IMR-90 (cell line): ENCODE data around the gene TP53BP2. TPM values are rescaled to one million over a fixed set of nuclear protein-coding genes. Genes with fewer than 3 reads are reported as not detected.

Source experiments
- ATAC-seq: fragments of 200-7000 bp; cut with Tn5 transposase; 2 replicates; pipeline ENCODE4 v1.9.1; 2020; ENCODE audit warnings: low read depth, mild to moderate bottlenecking, moderate library complexity
- BruUV-seq: library from RNA; stranded (reverse); fragments of 400-500 nt; replicated peaks from 2 replicates; lab custom pipeline; 2021; lab: Mats Ljungman, UMichigan
- CTCF ChIA-PET: fragments of 300-600 bp; formaldehyde crosslinking; extraction: SDS; loops from one replicate; lab custom pipeline; 2021; ENCODE audit warnings: antibody characterized with exemption; lab: Yijun Ruan, JAX
- POLR2A ChIA-PET: fragments of 300-600 bp; sonication (Branson Sonifier 250); formaldehyde crosslinking; loops from one replicate; lab custom pipeline; 2022; ENCODE audit warnings: antibody characterized with exemption; ENCODE audit not compliant: unreplicated experiment; lab: Charles Lee
- DNase-seq: peaks from one replicate; pipeline ENCODE4 v3.0.0; 2013
- H2AFZ ChIP-seq: replicated peaks from 2 replicates; pipeline ENCODE3; 2013; ENCODE audit warnings: low read length, mild to moderate bottlenecking; ENCODE audit not compliant: poor library complexity
- H2AK5ac ChIP-seq: 2 replicates; pipeline ENCODE4 v1.6.1; 2013; ENCODE audit warnings: low read depth, low read length, inconsistent platforms
- H2AK9ac ChIP-seq: replicated peaks from 2 replicates; pipeline ENCODE3; 2013; ENCODE audit warnings: mild to moderate bottlenecking, low read depth, low read length, moderate library complexity; ENCODE audit not compliant: poor library complexity
- H2BK120ac ChIP-seq: 2 replicates; pipeline ENCODE4 v1.6.1; 2013; ENCODE audit warnings: low read depth, low read length, inconsistent platforms
- H2BK15ac ChIP-seq: 3 replicates; pipeline ENCODE4 v1.6.1; 2013; ENCODE audit warnings: low read depth, low read length, inconsistent platforms
- H2BK20ac ChIP-seq: 2 replicates; pipeline ENCODE4 v1.6.1; 2013; ENCODE audit warnings: low read depth, mild to moderate bottlenecking, inconsistent platforms, low read length, moderate library complexity
- H2BK5ac ChIP-seq: 2 replicates; pipeline ENCODE4 v1.6.1; 2013; ENCODE audit warnings: mild to moderate bottlenecking, low read depth, low read length, inconsistent platforms; ENCODE audit not compliant: poor library complexity, severe bottlenecking
- H3K14ac ChIP-seq: replicated peaks from 2 replicates; pipeline ENCODE4 v1.6.1; 2013; ENCODE audit warnings: low read depth, low read length, inconsistent platforms
- H3K18ac ChIP-seq: 2 replicates; pipeline ENCODE4 v1.6.1; 2013; ENCODE audit warnings: low read depth, low read length, control low read depth
- H3K23ac ChIP-seq: 2 replicates; pipeline ENCODE4 v1.6.1; 2013; ENCODE audit warnings: low read depth, low read length, inconsistent platforms
- H3K27ac ChIP-seq: 2 replicates; pipeline ENCODE4 v1.5.1; 2013; ENCODE audit warnings: mild to moderate bottlenecking, control low read depth, low read length; ENCODE audit not compliant: insufficient read depth
- H3K27me3 ChIP-seq: 2 replicates; pipeline ENCODE4 v1.6.1; 2013; ENCODE audit warnings: low read length; ENCODE audit not compliant: control insufficient read depth, insufficient read depth
- H3K36me3 ChIP-seq: 2 replicates; pipeline ENCODE4 v1.6.1; 2013; ENCODE audit warnings: low read length, mixed read lengths; ENCODE audit not compliant: control insufficient read depth, insufficient read depth
- H3K4ac ChIP-seq: 2 replicates; pipeline ENCODE4 v1.6.1; 2013; ENCODE audit warnings: low read depth, low read length, inconsistent platforms
- H3K4me1 ChIP-seq: 2 replicates; pipeline ENCODE4 v1.6.1; 2013; ENCODE audit warnings: low read length, mixed read lengths; ENCODE audit not compliant: control insufficient read depth, insufficient read depth
- H3K4me2 ChIP-seq: 2 replicates; pipeline ENCODE4 v1.6.1; 2013; ENCODE audit warnings: low read depth, mild to moderate bottlenecking, control low read depth, low read length, moderate library complexity
- H3K4me3 ChIP-seq: 2 replicates; pipeline ENCODE4 v1.5.1; 2013; ENCODE audit warnings: low read depth, mild to moderate bottlenecking, control low read depth, low read length, moderate library complexity; ENCODE audit not compliant: insufficient read depth
- H3K56ac ChIP-seq: 2 replicates; pipeline ENCODE4 v1.6.1; 2013; ENCODE audit warnings: low read length, inconsistent platforms; ENCODE audit not compliant: insufficient read depth; ENCODE audit errors: extremely low read depth
- H3K79me1 ChIP-seq, 2 experiments: 2 replicates each; pipeline ENCODE4 v1.6.1; 2013; ENCODE audit warnings: low read length in 2 of 2, inconsistent platforms in 1 of 2, low read depth in 1 of 2
- H3K9ac ChIP-seq: 2 replicates; pipeline ENCODE4 v1.6.1; 2013; ENCODE audit warnings: low read depth, low read length, control low read depth
- H3K9me1 ChIP-seq: 2 replicates; pipeline ENCODE4 v1.6.1; 2013; ENCODE audit warnings: low read length, inconsistent platforms; ENCODE audit not compliant: insufficient read depth
- H3K9me3 ChIP-seq: 2 replicates; pipeline ENCODE4 v1.6.1; 2013; ENCODE audit warnings: low read length; ENCODE audit not compliant: control insufficient read depth, insufficient read depth
- H4K20me1 ChIP-seq: 2 replicates; pipeline ENCODE4 v1.6.1; 2013; ENCODE audit warnings: low read length, inconsistent platforms; ENCODE audit not compliant: insufficient read depth
- H4K5ac ChIP-seq: 2 replicates; pipeline ENCODE4 v1.6.1; 2013; ENCODE audit warnings: mild to moderate bottlenecking, low read depth, low read length, control low read depth
- H4K8ac ChIP-seq, 2 experiments: 2 replicates each; pipeline ENCODE4 v1.6.1; 2013; ENCODE audit warnings: low read depth in 2 of 2, low read length in 2 of 2, control low read depth in 1 of 2, inconsistent platforms in 1 of 2
- H4K91ac ChIP-seq: 2 replicates; pipeline ENCODE4 v1.6.1; 2013; ENCODE audit warnings: low read depth, low read length, inconsistent platforms; ENCODE audit not compliant: insufficient read depth
- CEBPB ChIP-seq: IDR thresholded peaks from 2 replicates; pipeline ENCODE4 v1.6.1; 2012; ENCODE audit warnings: low read depth, low read length, improper control_type of control experiment
- CHD1 ChIP-seq: IDR thresholded peaks from 2 replicates; pipeline ENCODE4 v1.6.1; 2012; ENCODE audit warnings: low read depth, low read length, improper control_type of control experiment
- FOS ChIP-seq: fragments of 150-350 bp; IDR thresholded peaks from 2 replicates; pipeline ENCODE4 v1.6.1; 2016; ENCODE audit warnings: low read depth, low read length
- MAFK ChIP-seq: IDR thresholded peaks from 2 replicates; pipeline ENCODE4 v1.6.1; 2012; ENCODE audit warnings: low read depth, low read length, improper control_type of control experiment
- MAZ ChIP-seq: IDR thresholded peaks from 2 replicates; pipeline ENCODE4 v1.6.1; 2012; ENCODE audit warnings: low read depth, mild to moderate bottlenecking, low read length, improper control_type of control experiment, moderate library complexity, borderline replicate concordance
- MXI1 ChIP-seq: IDR thresholded peaks from 2 replicates; pipeline ENCODE4 v1.6.1; 2012; ENCODE audit warnings: low read depth, mild to moderate bottlenecking, low read length, moderate library complexity, borderline replicate concordance
- NFE2L2 ChIP-seq: fragments of 150-350 bp; IDR thresholded peaks from 2 replicates; pipeline ENCODE4 v1.6.1; 2016; ENCODE audit warnings: low read depth, mild to moderate bottlenecking, low read length
- POLR2A ChIP-seq: IDR thresholded peaks from 2 replicates; pipeline ENCODE4 v1.6.1; 2012; ENCODE audit warnings: mild to moderate bottlenecking, low read depth, low read length
- RAD21 ChIP-seq: IDR thresholded peaks from 2 replicates; pipeline ENCODE4 v1.6.1; 2012; ENCODE audit warnings: low read length, improper control_type of control experiment
- RCOR1 ChIP-seq: IDR thresholded peaks from 2 replicates; pipeline ENCODE4 v1.6.1; 2012; ENCODE audit warnings: mild to moderate bottlenecking, low read length, improper control_type of control experiment; ENCODE audit not compliant: insufficient replicate concordance
- RFX5 ChIP-seq: IDR thresholded peaks from 2 replicates; pipeline ENCODE4 v1.8.0; 2012; ENCODE audit warnings: low read depth, mild to moderate bottlenecking, low read length, moderate library complexity
- SMC3 ChIP-seq: fragments of 150-350 bp; IDR thresholded peaks from 2 replicates; pipeline ENCODE4 v1.6.1; 2016; ENCODE audit warnings: low read depth, mild to moderate bottlenecking, antibody characterized with exemption, low read length, moderate library complexity
- WGBS, 2 experiments: methylation state at CpG; one replicate each; pipeline versions ENCODE4 v1.1.5 to v1.1.7; 2013; ENCODE audit warnings: missing lambda C conversion rate in 2 of 2; ENCODE audit not compliant: insufficient read length in 1 of 2; ENCODE audit errors: extremely low coverage in 2 of 2; 5-methylcytosine and 5-hydroxymethylcytosine counted together
- dilution Hi-C: fragments of 300-500 bp; cut with HindIII; formaldehyde crosslinking; loops from one replicate; pipeline ENCODE4 v1.14.3; 2018; ENCODE audit warnings: low sequenced_read_pairs; ENCODE audit not compliant: unreplicated experiment
- in situ Hi-C: fragments of 300-500 bp; cut with MboI; formaldehyde crosslinking; loops from 3 replicates; pipeline ENCODE4 v1.14.3; 2019; ENCODE audit warnings: low sequenced_read_pairs, inconsistent platforms, mixed read lengths
- intact Hi-C: fragments of 100-400 bp; cut with micrococcal nuclease; formaldehyde crosslinking; loops from 2 replicates; pipeline ENCODE4 v1.10.0; 2022
- polyA plus RNA-seq, 3 experiments: library from polyadenylated mRNA; depleted of rRNA; stranded (reverse); fragments of >200 nt; gene quantifications; 2 replicates each; pipeline ENCODE4 v1.2.3, GENCODE V29; 2012; ENCODE audit warnings: low replicate concordance in 1 of 3
- total RNA-seq: library from RNA; depleted of rRNA; stranded (reverse); fragments of >200 nt; gene quantifications from 2 replicates; pipeline ENCODE4 v1.2.3, GENCODE V29; 2012
- TF ChIP-seq, protein P1 (sequence below): fragments of 150-350 bp; IDR thresholded peaks from 2 replicates; pipeline ENCODE4 v1.6.1; 2016; ENCODE audit warnings: low read depth, mild to moderate bottlenecking, low read length, moderate library complexity, borderline replicate concordance
- TF ChIP-seq, protein P2 (sequence below): conservative IDR thresholded peaks from 2 replicates; pipeline ENCODE4 v1.5.1; 2012; ENCODE audit warnings: mild to moderate bottlenecking, low read depth, low read length, improper control_type of control experiment
- TF ChIP-seq, protein P3 (sequence below): fragments of 150-350 bp; IDR thresholded peaks from 2 replicates; pipeline ENCODE4 v1.6.1; 2017; ENCODE audit warnings: mild to moderate bottlenecking, antibody characterized with exemption, low read length, low read depth

TP53BP2 gene
- total and polyA plus RNA-seq, 2 of the 4 experiments (the other 2 are of a cell fraction), result 19.9 to 35.0 TPM

DNA sequence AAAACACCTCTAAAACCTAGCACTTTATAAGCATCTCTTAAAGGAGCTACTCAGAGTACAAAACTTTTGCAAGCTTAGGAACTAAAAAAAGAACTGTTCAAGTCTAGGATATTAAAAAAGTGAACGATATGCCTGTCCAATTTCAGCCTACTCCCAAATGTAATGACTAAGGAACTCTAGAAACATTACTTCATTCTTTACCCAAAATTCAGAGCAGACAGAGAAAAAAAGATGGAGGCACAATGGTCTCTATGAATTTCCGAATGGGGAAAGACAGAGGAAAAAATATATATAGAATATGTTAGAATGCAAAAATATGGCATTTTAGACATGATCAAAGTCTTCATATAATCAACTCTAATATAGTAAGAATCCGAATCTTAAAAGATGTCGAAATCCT is 61.2 kb downstream of the TP53BP2 start:
- Histone ChIP-seq H2BK120ac (no peak overlapping the region), H2BK15ac (no peak overlapping the region), H2AK9ac (no peak overlapping the region), H2AK5ac (no peak overlapping the region), H3K27ac (no peak overlapping the region), H3K23ac (no peak overlapping the region), H4K5ac (no peak overlapping the region), H3K18ac (no peak overlapping the region), H3K4ac (no peak overlapping the region), H4K91ac (no peak overlapping the region), H2BK5ac (no peak overlapping the region), H3K9ac (no peak overlapping the region), H3K4me3 (no peak overlapping the region), H2BK20ac (no peak overlapping the region), H3K79me1 (peaks cover 13 to 36% of the 10 kb centered on the region in 2 experiments), H3K9me1 (no peaks in the 10 kb centered on the region), H3K36me3 (peaks cover 30% of the 10 kb centered on the region), H3K4me1 (peaks cover 2% of the 10 kb centered on the region; the same call in 1 of the 2 replicates), H4K20me1 (peaks cover 6% of the 10 kb centered on the region; the same call in 1 of the 2 replicates), H4K8ac (no peak overlapping the region), H3K14ac (no peak overlapping the region), H3K9me3 (no peaks in the 10 kb centered on the region), H3K56ac (no peak overlapping the region), H3K27me3 (no peaks in the 10 kb centered on the region), H3K4me2 (no peak overlapping the region), H2AFZ (no peak overlapping the region)
- POLR2A ChIA-PET, result no interaction called here
- ATAC-seq, result no peak
- no peak for DNase-seq
- no peak for TF ChIP-seq MAZ
- TF ChIP-seq MXI1, result no peak
- TF ChIP-seq POLR2A, result no peak
- no peak for TF ChIP-seq RCOR1
- TF ChIP-seq CEBPB, result no peak
- TF ChIP-seq RFX5, result no peak
- TF ChIP-seq NFE2L2, result no peak
- no peak for TF ChIP-seq MAFK
- TF ChIP-seq, protein P1, sequence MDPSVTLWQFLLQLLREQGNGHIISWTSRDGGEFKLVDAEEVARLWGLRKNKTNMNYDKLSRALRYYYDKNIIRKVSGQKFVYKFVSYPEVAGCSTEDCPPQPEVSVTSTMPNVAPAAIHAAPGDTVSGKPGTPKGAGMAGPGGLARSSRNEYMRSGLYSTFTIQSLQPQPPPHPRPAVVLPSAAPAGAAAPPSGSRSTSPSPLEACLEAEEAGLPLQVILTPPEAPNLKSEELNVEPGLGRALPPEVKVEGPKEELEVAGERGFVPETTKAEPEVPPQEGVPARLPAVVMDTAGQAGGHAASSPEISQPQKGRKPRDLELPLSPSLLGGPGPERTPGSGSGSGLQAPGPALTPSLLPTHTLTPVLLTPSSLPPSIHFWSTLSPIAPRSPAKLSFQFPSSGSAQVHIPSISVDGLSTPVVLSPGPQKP, result no peak
- TF ChIP-seq, protein P2, sequence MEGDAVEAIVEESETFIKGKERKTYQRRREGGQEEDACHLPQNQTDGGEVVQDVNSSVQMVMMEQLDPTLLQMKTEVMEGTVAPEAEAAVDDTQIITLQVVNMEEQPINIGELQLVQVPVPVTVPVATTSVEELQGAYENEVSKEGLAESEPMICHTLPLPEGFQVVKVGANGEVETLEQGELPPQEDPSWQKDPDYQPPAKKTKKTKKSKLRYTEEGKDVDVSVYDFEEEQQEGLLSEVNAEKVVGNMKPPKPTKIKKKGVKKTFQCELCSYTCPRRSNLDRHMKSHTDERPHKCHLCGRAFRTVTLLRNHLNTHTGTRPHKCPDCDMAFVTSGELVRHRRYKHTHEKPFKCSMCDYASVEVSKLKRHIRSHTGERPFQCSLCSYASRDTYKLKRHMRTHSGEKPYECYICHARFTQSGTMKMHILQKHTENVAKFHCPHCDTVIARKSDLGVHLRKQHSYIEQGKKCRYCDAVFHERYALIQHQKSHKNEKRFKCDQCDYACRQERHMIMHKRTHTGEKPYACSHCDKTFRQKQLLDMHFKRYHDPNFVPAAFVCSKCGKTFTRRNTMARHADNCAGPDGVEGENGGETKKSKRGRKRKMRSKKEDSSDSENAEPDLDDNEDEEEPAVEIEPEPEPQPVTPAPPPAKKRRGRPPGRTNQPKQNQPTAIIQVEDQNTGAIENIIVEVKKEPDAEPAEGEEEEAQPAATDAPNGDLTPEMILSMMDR, result no peak
- TF ChIP-seq SMC3, result no peak
- no peak for TF ChIP-seq CHD1
- TF ChIP-seq RAD21, result no peak
- no peak for TF ChIP-seq FOS
- TF ChIP-seq, protein P3, sequence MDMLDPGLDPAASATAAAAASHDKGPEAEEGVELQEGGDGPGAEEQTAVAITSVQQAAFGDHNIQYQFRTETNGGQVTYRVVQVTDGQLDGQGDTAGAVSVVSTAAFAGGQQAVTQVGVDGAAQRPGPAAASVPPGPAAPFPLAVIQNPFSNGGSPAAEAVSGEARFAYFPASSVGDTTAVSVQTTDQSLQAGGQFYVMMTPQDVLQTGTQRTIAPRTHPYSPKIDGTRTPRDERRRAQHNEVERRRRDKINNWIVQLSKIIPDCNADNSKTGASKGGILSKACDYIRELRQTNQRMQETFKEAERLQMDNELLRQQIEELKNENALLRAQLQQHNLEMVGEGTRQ, result no peak
- dilution Hi-C loops, result no loop called here
- CTCF ChIA-PET, result interaction anchor here (0.5 kb wide), 1 partner anchor 33 kb away, joined by 5 read pairs; no protein-coding TSS in a partner anchor
- BruUV-seq, result no TSS peak
- no CpG with 5 or more reads among the region's 4 CpGs for WGBS, 2 experiments
- in situ Hi-C loops, result no loop called here
- intact Hi-C loops, result no loop called here
